ENCODE measurements around the gene SLC22A15. TPM values are rescaled to one million over a fixed set of nuclear protein-coding genes. Genes with fewer than 3 reads are reported as not detected.
"Not testable (repeated sequence)": the region's sequence is repeated elsewhere in the genome, so short reads cannot be mapped to it uniquely, and the experiment has no call there.

The SLC22A15 gene
- total RNA-seq, 2 experiments from 2014 or later = 0.07 to 0.25 TPM

- no peak for ATAC-seq
- no peaks in the 10 kb centered on the region for H3K4me1 Mint-ChIP-seq (ENCODE audit: low read depth)
- no peak for DNase-seq
- no peak for TF ChIP-seq CTCF (IDR thresholded peaks at IDR 0.05)
- peaks cover 5% of the 10 kb centered on the region for H3K27me3 Mint-ChIP-seq
- no peak overlapping the region for H3K27ac Mint-ChIP-seq
- H3K36me3 Mint-ChIP-seq (ENCODE audit: low read depth) = no peaks in the 10 kb centered on the region
- H3K4me3 Mint-ChIP-seq = no peak overlapping the region
- ChIA-PET POLR2A (no interaction called here), CTCF (no interaction called here)
- no peaks in the 10 kb centered on the region for H3K9me3 Mint-ChIP-seq
- intact Hi-C loops (cut with micrococcal nuclease) = no loop called here
These were observed 59.9 kb downstream of the SLC22A15 start for GRCh38 chr1:116036255-116036654.

- peaks cover 3% of the 10 kb centered on the region for H3K27me3 Mint-ChIP-seq
- no peak overlapping the region for H3K4me3 Mint-ChIP-seq
- ChIA-PET CTCF (interaction anchor here (1.2 kb wide), 1 partner anchor 18 kb away, joined by 5 read pairs; no protein-coding TSS in a partner anchor), POLR2A (no interaction called here)
- H3K9me3 Mint-ChIP-seq = no peaks in the 10 kb centered on the region
- H3K36me3 Mint-ChIP-seq (ENCODE audit: low read depth) = no peaks in the 10 kb centered on the region
- no peaks in the 10 kb centered on the region for H3K4me1 Mint-ChIP-seq (ENCODE audit: low read depth)
- no peak for DNase-seq
- no peak for TF ChIP-seq CTCF (IDR thresholded peaks at IDR 0.05)
- no peak for ATAC-seq
- H3K27ac Mint-ChIP-seq = no peak overlapping the region
- intact Hi-C loops (cut with micrococcal nuclease) = no loop called here
These were observed 62.4 kb downstream of the SLC22A15 start for GRCh38 chr1:116038679-116039078.

GRCh38 chr1:116044071-116044470 lies 67.8 kb downstream of the SLC22A15 start:
- no peak overlapping the region for H3K27ac Mint-ChIP-seq
- ChIA-PET POLR2A (no interaction called here), CTCF (interaction anchor here (0.7 kb wide), 1 partner anchor 23 kb away, joined by 4 read pairs; no protein-coding TSS in a partner anchor)
- DNase-seq (no peak), ATAC-seq (no peak)
- peaks cover 10% of the 10 kb centered on the region for H3K27me3 Mint-ChIP-seq
- no peaks in the 10 kb centered on the region for H3K4me1 Mint-ChIP-seq (ENCODE audit: low read depth)
- no peak overlapping the region for H3K4me3 Mint-ChIP-seq
- no peak for TF ChIP-seq CTCF (IDR thresholded peaks at IDR 0.05)
- no peaks in the 10 kb centered on the region for H3K9me3 Mint-ChIP-seq
- H3K36me3 Mint-ChIP-seq (ENCODE audit: low read depth) = no peaks in the 10 kb centered on the region
- intact Hi-C loops (cut with micrococcal nuclease) = no loop called here

- H3K4me1 Mint-ChIP-seq (ENCODE audit: low read depth); H3K9me3 Mint-ChIP-seq; H3K4me3 Mint-ChIP-seq; DNase-seq; ATAC-seq; intact Hi-C loops (cut with micrococcal nuclease); H3K36me3 Mint-ChIP-seq (ENCODE audit: low read depth); H3K27ac Mint-ChIP-seq; CTCF ChIA-PET: not testable (repeated sequence)
- POLR2A ChIA-PET = interaction anchor here (0.6 kb wide), 1 partner anchor 260 kb away, joined by 3 read pairs; no protein-coding TSS in a partner anchor
- H3K27me3 Mint-ChIP-seq = peaks cover 14% of the 10 kb centered on the region
These were observed 70.6 kb downstream of the SLC22A15 start for GRCh38 chr1:116046933-116047332.

- intact Hi-C loops (cut with micrococcal nuclease); ATAC-seq; H3K9me3 Mint-ChIP-seq; CTCF ChIA-PET; POLR2A ChIA-PET; DNase-seq; H3K27ac Mint-ChIP-seq; H3K4me3 Mint-ChIP-seq; H3K36me3 Mint-ChIP-seq (ENCODE audit: low read depth); H3K4me1 Mint-ChIP-seq (ENCODE audit: low read depth): not testable (repeated sequence)
- H3K27me3 Mint-ChIP-seq = peaks cover 11% of the 10 kb centered on the region
These were observed 75.6 kb downstream of the SLC22A15 start for GRCh38 chr1:116051896-116052295.

GRCh38 chr1:116062201-116062600 lies 85.9 kb downstream of the SLC22A15 start:
- no peaks in the 10 kb centered on the region for H3K4me1 Mint-ChIP-seq (ENCODE audit: low read depth)
- no peak for TF ChIP-seq CTCF (IDR thresholded peaks at IDR 0.05)
- H3K27ac Mint-ChIP-seq = no peak overlapping the region
- no peak overlapping the region for H3K4me3 Mint-ChIP-seq
- ATAC-seq (no peak), DNase-seq (no peak)
- ChIA-PET CTCF (interaction anchor here (1.0 kb wide), 1 partner anchor 455 kb away, joined by 3 read pairs; no protein-coding TSS in a partner anchor), POLR2A (no interaction called here)
- peaks cover 3% of the 10 kb centered on the region for H3K9me3 Mint-ChIP-seq
- intact Hi-C loops (cut with micrococcal nuclease) = no loop called here
- H3K36me3 Mint-ChIP-seq (ENCODE audit: low read depth) = no peaks in the 10 kb centered on the region
- peaks cover 15% of the 10 kb centered on the region for H3K27me3 Mint-ChIP-seq
